GM12878 (cell line): ENCODE measurements around the gene RCC1. TPM values are rescaled to one million over a fixed set of nuclear protein-coding genes. Genes with fewer than 3 reads are reported as not detected.
A peak's percentile ranks its signal among the peaks of the same experiment; 100 is the strongest.

Experiments used
- ATAC-seq: fragments of 200-7000 bp; cut with Tn5 transposase; 3 replicates; pipeline ENCODE4 v1.9.1; 2020; ENCODE audit warnings: mild to moderate bottlenecking, moderate library complexity
- BruUV-seq: library from RNA; stranded (reverse); fragments of 400-500 nt; replicated peaks from 2 replicates; lab custom pipeline; 2021; lab: Mats Ljungman, UMichigan
- CTCF ChIA-PET: fragments of 300-600 bp; sonication (Branson Sonifier 250); formaldehyde crosslinking; extraction: SDS; loops from one replicate; lab custom pipeline; 2021; ENCODE audit warnings: inconsistent platforms; lab: Yijun Ruan, JAX
- POLR2A ChIA-PET: fragments of 350-600 bp; formaldehyde crosslinking; extraction: SDS; loops from one replicate; lab custom pipeline; 2021; ENCODE audit warnings: inconsistent platforms; lab: Charles Lee
- RAD21 ChIA-PET: fragments of 300-600 bp; sonication (Branson Sonifier 250); formaldehyde crosslinking; loops from one replicate; lab custom pipeline; 2023; ENCODE audit warnings: antibody characterized with exemption; ENCODE audit not compliant: unreplicated experiment; lab: Charles Lee
- SMC1A ChIA-PET: fragments of 300-600 bp; sonication (Branson Sonifier 250); formaldehyde crosslinking; loops from one replicate; lab custom pipeline; 2023; ENCODE audit not compliant: unreplicated experiment, uncharacterized antibody; lab: Charles Lee
- DNase-seq: peaks from one replicate; pipeline ENCODE4 v3.0.0-alpha.2; 2011; ENCODE audit warnings: low read depth, low spot score
- FAIRE-seq: peaks from 3 replicates; lab custom pipeline; 2011; peaks lifted over from hg19 to GRCh38; lab: Jason Lieb, UNC
- H2AFZ ChIP-seq: 2 replicates; pipeline ENCODE4 v1.6.0; 2011; ENCODE audit warnings: low read depth, low read length, control low read depth; ENCODE audit not compliant: control insufficient read depth
- H3K27ac ChIP-seq: 2 replicates; pipeline ENCODE4 v1.5.1; 2011; ENCODE audit warnings: control low read depth; ENCODE audit not compliant: control insufficient read depth, insufficient read depth
- H3K27me3 ChIP-seq, 2 experiments: replicated peaks in 1 of 2; 2 replicates each; pipeline versions ENCODE4 v1.6.0 to v1.6.1; 2011; ENCODE audit warnings: low read length in 1 of 2; ENCODE audit not compliant: control insufficient read depth in 2 of 2, insufficient read depth in 2 of 2
- H3K36me3 ChIP-seq, 2 experiments: 2 replicates each; pipeline ENCODE4 v1.5.1; 2011; ENCODE audit warnings: low read length in 1 of 2; ENCODE audit not compliant: control insufficient read depth in 2 of 2, insufficient read depth in 2 of 2
- H3K4me1 ChIP-seq: 2 replicates; pipeline ENCODE4 v1.6.1; 2011; ENCODE audit warnings: mild to moderate bottlenecking, low read length, moderate library complexity, mixed read lengths; ENCODE audit not compliant: control insufficient read depth, insufficient read depth
- H3K4me2 ChIP-seq: 2 replicates; pipeline ENCODE4 v1.6.0; 2011; ENCODE audit warnings: control low read depth; ENCODE audit not compliant: control insufficient read depth, insufficient read depth
- H3K4me3 ChIP-seq: fragments of 200-600 bp; sonication (generic); 2 replicates; pipeline ENCODE4 v1.5.1; 2016
- H3K79me2 ChIP-seq: 2 replicates; pipeline ENCODE4 v1.6.0; 2011; ENCODE audit warnings: low read length; ENCODE audit not compliant: control insufficient read depth, insufficient read depth
- H3K9ac ChIP-seq: 2 replicates; pipeline ENCODE4 v1.8.0; 2011; ENCODE audit warnings: low read length, control low read depth, mixed read lengths; ENCODE audit not compliant: control insufficient read depth, insufficient read depth
- H3K9me3 ChIP-seq: replicated peaks from 3 replicates; pipeline ENCODE4 v1.5.1; 2011; ENCODE audit warnings: mild to moderate bottlenecking, low read length; ENCODE audit not compliant: control insufficient read depth, insufficient read depth
- H4K20me1 ChIP-seq: 2 replicates; pipeline ENCODE4 v1.6.0; 2011; ENCODE audit not compliant: control insufficient read depth, insufficient read depth
- IKZF1 ChIP-seq: fragments of 450-650 bp; conservative IDR thresholded peaks from 2 replicates; pipeline ENCODE4 v1.6.1; 2017; ENCODE audit warnings: antibody characterized with exemption, mild to moderate bottlenecking
- MEF2B ChIP-seq: fragments of 450-650 bp; IDR thresholded peaks from 2 replicates; pipeline ENCODE4 v1.6.1; 2018; ENCODE audit warnings: mild to moderate bottlenecking, moderate library complexity; ENCODE audit not compliant: partially characterized antibody, poor library complexity, severe bottlenecking
- MTA3 ChIP-seq: IDR thresholded peaks from 2 replicates; pipeline ENCODE4 v1.6.1; 2012; ENCODE audit warnings: low read length, inconsistent platforms, borderline replicate concordance
- NKRF ChIP-seq: fragments of 450-650 bp; conservative IDR thresholded peaks from 2 replicates; pipeline ENCODE4 v1.6.1; 2017; ENCODE audit warnings: mild to moderate bottlenecking, moderate library complexity
- NR2C1 ChIP-seq: fragments of 450-650 bp; IDR thresholded peaks from 2 replicates; pipeline ENCODE4 v1.6.1; 2017; ENCODE audit warnings: antibody characterized with exemption, mild to moderate bottlenecking, moderate library complexity
- POLR2A ChIP-seq: IDR thresholded peaks from 2 replicates; pipeline ENCODE4 v1.6.1; 2011; ENCODE audit warnings: low read depth, mild to moderate bottlenecking, low read length
- RUNX3 ChIP-seq: IDR thresholded peaks from 2 replicates; pipeline ENCODE4 v1.6.1; 2012; ENCODE audit warnings: low read length, inconsistent platforms
- SRF ChIP-seq, 2 experiments: IDR thresholded peaks; 2 replicates each; pipeline ENCODE4 v1.6.1; 2011; ENCODE audit warnings: low read depth in 2 of 2, low read length in 2 of 2, mild to moderate bottlenecking in 1 of 2, moderate library complexity in 1 of 2
- TCF3 ChIP-seq: IDR thresholded peaks from 2 replicates; pipeline ENCODE4 v1.6.1; 2012; ENCODE audit warnings: low read depth, mild to moderate bottlenecking, low read length, borderline replicate concordance; ENCODE audit not compliant: insufficient read depth
- ZBTB11 ChIP-seq: fragments of 450-650 bp; formaldehyde crosslinking; IDR thresholded peaks from 2 replicates; pipeline ENCODE4 v1.5.0; 2022; ENCODE audit warnings: mild to moderate bottlenecking, missing genetic modification characterization
- ZBTB4 ChIP-seq: fragments of 450-650 bp; formaldehyde crosslinking; IDR thresholded peaks from 2 replicates; pipeline ENCODE4 v1.4.0; 2022; ENCODE audit warnings: mild to moderate bottlenecking, moderate library complexity
- WGBS: methylation state at CpG from one replicate; pipeline ENCODE4 v1.1.6; 2016; ENCODE audit warnings: low lambda C conversion rate; ENCODE audit not compliant: insufficient replicate concordance, insufficient coverage; ENCODE audit errors: missing lambda C conversion rate; 5-methylcytosine and 5-hydroxymethylcytosine counted together
- in situ Hi-C: fragments of 300-500 bp; cut with MboI; formaldehyde crosslinking; loops from 9 replicates; pipeline ENCODE4 v1.14.3; 2018; ENCODE audit warnings: mixed read lengths
- intact Hi-C: fragments of 100-400 bp; cut with micrococcal nuclease; formaldehyde crosslinking; loops from one replicate; pipeline ENCODE4 v1.14.2; 2022; ENCODE audit not compliant: unreplicated experiment
- polyA plus RNA-seq, 11 experiments: library from polyadenylated mRNA; depleted of rRNA in 4 of 11; unstranded in 6 of 11; stranded (reverse) in 5 of 11; fragments of >200 nt; fragmentation: Nextera tagmentation in 4 of 11; fragmentation: Illumina TruSeq in 1 of 11; extraction: Ambion mirVana in 4 of 11; extraction: Trizol in 1 of 11; gene quantifications; 1 replicate in 1 of 11; 2 replicates in 10 of 11; pipeline versions ENCODE4 v1.2.1 to v1.2.3, GENCODE V29; 2011 to 2016; ENCODE audit warnings: inconsistent platforms in 2 of 11, missing spikeins in 2 of 11, low read depth in 1 of 11
- total RNA-seq, 4 experiments: library from RNA; depleted of rRNA in 3 of 4; stranded (reverse); fragments of >200 nt in 3 of 4; fragmentation: Illumina TruSeq in 1 of 4; extraction: Trizol in 1 of 4; gene quantifications; 2 replicates each; pipeline versions ENCODE4 v1.2.1 to v1.2.3, GENCODE V29; 2013 to 2021

Gene RCC1
- total and polyA plus RNA-seq, 10 of the 15 experiments (the other 5 are each of a cell fraction or from before 2014, with no cell fraction given): 8.3 to 99.4 (median 74.6) TPM

GRCh38 chr1:28510273-28510969, 4.6 kb downstream of the RCC1 start (continued):
- TF ChIP-seq ZBTB4 (CRISPR knock-in tag) (peak; percentile 35), NR2C1 (no peak), MEF2B (no peak)

GRCh38 chr1:28510970-28511440, 5.2 kb downstream of the RCC1 start:
- Histone ChIP-seq H3K4me3 (peak overlapping the region; percentile 84), H3K9me3 (no peaks in the 10 kb centered on the region; the same call in 2 of the 3 replicates), H3K27ac (peak overlapping the region; percentile 94), H4K20me1 (peaks cover 5% of the 10 kb centered on the region), H3K4me2 (peak overlapping the region; percentile 94), H3K9ac (peak overlapping the region; percentile 100; the same call in 1 of the 2 replicates), H3K36me3 (peaks cover 19 to 33% of the 10 kb centered on the region in 2 experiments), H3K79me2 (peaks cover 50% of the 10 kb centered on the region), H3K27me3 (no peaks in the 10 kb centered on the region), H2AFZ (no peak overlapping the region), H3K4me1 (peaks cover 10% of the 10 kb centered on the region)
- no peak for DNase-seq
- BruUV-seq: no TSS peak
- SMC1A ChIA-PET: interaction anchor here (0.6 to 3.3 kb wide), 4 partner anchors 75 to 246 kb away, joined by 3 to 15 read pairs (median 4); no protein-coding TSS in a partner anchor
- FAIRE-seq: no peak
- intact Hi-C loops (loop anchor here (5.0 kb wide), 1 partner anchor 226 kb away; the partner anchor contains the start of gene YTHDF2), in situ Hi-C loops (no loop called here)
- 8% methylated on average over 2 of the region's 2 CpGs for WGBS
- CTCF ChIA-PET: interaction anchor here (0.6 to 8.9 kb wide), 7 partner anchors 9 to 262 kb away, joined by 3 to 58 read pairs (median 5); no protein-coding TSS in a partner anchor
- RAD21 ChIA-PET: interaction anchor here (1.5 to 2.8 kb wide), 2 partner anchors 151 to 262 kb away, joined by 6 to 8 read pairs; no protein-coding TSS in a partner anchor
- peak; percentile 11 for ATAC-seq
- POLR2A ChIA-PET: interaction anchor here (0.6 to 8.7 kb wide), 7 partner anchors 16 to 183 kb away, joined by 3 to 81 read pairs (median 4); no protein-coding TSS in a partner anchor
- TF ChIP-seq POLR2A (peak; percentile 42; the same call in 1 of the 2 replicates), ZBTB11 (peak; percentile 25; the same call in 1 of the 2 replicates), RUNX3 (0 out of 2 replicates have a peak, but pooled peaks have one; percentile 6), MTA3 (peak; percentile 23), IKZF1 (no peak), TCF3 (0 out of 2 replicates have a peak, but pooled peaks have one; percentile 7), NKRF (no peak), SRF (IDR thresholded peaks at IDR 0.05; ENCODE audit: low read depth in 2 of 2, low read length in 2 of 2) (no peak)
